ENCODE results near the gene FCHSD1.
"Not testable (repeated sequence)": the region's sequence is repeated elsewhere in the genome, so short reads cannot be mapped to it uniquely, and the experiment has no call there.

Gene FCHSD1

DNA sequence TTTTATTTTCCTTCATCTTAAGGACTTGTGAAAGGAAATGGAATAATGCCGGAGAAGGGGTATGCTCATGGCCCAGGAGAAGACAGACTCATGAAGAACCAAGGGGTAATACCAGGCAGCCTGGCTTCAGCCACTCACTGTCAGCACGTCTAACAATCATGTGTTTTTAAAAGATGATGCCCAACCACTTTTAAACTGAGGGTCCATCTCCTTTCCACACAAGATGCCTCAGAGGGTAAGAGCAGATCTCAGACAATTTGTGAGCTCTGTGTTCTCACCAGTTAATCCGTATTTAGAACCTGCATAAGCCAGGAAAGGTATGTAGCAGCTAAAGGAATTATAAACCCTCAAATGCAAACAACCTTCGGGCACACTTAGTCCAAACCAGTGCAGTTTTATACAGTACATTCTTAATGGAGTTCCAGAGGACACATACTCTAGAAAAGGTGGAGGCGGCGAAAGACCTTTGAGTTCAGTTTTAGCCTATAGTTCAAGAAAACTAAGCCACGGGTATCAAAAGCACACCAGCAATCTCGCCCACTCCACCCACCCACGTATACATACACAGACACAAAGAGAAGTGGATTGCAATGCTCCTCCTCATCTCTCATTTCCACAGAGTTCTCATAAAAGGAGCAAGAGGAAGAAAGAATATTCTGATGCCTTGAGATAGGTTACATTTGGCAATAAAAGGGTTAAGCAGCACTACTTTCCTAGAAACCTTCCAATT is 35.1 kb downstream of the FCHSD1 start:
- DNase-seq = no peak

DNA sequence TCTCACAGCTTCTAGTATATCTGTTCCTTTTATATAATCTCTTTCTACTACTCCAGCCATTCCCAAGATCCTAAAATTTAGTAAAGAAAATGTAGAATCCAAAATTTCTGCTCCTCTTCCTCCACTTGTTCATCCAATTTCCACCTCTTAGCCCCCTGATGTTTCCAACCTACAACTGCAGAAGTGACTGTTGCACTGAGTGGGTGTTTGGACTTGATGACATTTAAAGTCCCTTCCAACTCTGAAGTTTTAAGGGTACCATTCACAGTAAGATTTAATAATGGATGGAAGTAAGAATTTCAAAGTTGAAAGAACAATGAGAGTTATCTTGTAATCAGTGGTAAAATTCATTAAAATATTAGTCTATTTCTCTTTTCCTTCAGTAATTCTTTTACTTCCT is 37.9 kb downstream of the FCHSD1 start:
- DNase-seq = no peak

DNA sequence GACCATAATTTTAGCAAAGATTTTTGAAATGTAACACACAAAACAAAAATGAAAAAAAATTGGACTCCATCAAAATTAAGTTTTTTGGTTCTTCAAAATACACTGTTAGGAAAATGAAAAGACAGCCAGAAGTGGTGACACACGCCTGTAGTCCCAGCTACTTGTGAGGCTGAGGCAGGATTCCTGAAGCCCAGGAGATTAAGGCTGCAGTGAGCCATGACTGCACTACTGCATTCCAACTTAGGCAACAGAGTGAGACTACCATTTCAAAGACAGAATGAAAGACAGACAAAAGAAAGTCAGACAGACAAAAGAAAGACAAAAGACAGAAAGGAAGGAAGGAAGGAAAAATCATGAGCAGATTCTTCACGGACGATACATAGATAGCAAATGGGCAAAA is 39.9 kb downstream of the FCHSD1 start:
- no peak for DNase-seq

DNA sequence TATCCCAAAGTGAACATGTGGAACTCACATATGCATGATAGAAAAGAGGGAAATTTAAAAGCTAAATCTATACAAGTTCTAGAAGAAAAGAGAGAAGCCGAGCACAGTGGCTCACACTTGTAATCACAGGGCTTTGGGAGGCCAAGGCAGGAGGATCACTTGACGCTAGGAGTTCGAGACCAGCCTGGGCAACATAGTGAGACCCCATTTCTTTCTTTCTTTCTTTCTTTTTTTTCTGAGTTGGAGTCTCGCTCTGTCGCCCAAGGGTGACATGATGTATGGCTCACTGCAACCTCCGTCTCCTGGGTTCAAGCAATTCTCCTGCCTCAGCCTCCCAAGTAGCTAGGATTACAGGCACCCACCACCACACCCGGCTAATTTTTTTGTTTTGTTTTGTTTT is 41.3 kb downstream of the FCHSD1 start:
- not testable (repeated sequence) for DNase-seq

DNA sequence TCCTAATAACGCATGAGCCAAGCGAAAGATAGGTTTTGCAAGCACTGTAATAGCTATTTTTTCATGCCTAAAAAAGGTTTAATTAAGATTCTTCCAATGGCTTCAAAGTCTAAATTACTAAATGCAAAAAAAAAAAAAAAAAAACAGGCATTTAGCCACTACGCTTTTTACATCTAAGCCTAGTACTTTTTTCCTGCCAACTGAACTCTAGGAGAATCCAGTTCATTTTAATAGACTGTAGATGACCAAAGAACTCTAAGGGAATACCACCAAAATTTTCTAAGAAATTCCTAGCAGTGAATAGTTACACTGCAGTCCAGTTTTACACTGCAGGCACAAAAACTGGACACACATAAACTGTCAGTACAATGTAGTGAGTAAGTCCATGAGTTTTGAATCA is 42.2 kb downstream of the FCHSD1 start:
- DNase-seq = no peak

DNA sequence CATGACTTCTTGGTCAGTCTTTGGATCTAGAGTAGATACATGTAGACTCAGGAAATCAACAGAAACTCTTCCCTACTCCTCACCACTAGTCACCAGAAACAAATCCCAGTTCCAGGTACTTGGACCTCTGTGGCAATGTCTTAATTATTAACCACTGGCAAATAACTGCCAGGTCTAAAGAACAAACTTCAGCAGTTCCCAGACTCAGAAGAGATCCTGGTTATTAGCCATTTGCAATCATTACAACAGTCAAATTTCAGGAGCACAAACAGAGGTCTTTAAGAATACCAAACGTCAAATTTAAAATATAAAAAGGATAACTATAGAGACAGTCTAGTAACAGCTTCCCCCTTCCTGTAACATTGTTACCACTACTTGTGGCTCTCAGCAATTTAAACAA is 42.7 kb downstream of the FCHSD1 start:
- DNase-seq = no peak

DNA sequence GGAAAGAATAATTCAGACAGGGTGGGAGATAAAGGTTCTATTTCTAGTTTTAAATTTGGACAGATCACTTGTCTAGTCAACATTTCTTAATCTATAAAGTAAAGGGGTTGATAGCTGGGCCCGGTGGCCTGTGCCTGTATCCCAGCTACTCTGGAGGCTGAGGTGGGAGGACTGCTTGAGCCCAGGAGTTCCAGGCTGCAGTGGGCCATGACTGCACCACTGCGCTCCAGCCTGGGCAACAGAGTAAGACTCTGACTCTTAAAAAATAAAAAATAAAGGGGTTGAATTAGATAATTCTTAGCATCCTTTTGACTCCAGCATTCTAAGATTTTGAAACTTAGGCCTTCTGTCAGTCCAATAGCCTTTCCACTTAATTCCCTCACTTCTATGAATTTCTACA is 43.2 kb downstream of the FCHSD1 start:
- no peak for DNase-seq

DNA sequence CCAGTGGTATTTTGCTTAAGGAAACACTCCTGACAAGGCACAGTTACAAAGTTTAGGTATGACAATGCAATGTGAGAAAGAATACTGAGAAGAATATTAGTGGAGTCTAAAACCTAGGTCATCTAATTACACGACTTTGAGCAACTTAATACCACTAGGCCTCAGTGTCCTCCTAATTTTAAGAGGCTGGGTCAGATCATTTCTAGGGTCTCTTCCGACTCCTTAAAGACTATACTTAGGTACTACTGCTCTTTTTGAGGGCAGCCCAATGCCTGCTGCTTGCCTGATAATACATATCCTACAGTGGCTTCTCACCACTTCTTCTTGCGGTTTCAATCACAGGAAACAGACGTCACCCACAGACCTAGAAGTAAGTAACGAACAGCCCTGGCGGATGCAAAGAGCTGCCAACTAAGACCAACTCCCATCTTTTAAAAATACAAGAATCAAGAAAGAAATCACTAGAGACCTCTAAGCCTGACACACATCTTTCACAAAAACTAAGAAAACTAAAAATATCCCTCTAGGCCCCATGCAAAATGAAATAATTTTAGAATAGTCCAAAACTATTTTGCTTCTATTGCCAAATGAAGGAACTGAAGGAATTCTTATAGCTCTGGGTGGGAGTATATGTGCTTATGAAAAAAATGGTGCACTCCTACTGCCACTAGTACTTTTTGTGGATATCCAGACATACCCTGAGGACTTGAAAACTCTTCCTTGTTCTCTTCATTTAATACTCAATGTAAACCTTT is 45.5 kb downstream of the FCHSD1 start:
- peak; percentile 52 to 68 for DNase-seq

DNA sequence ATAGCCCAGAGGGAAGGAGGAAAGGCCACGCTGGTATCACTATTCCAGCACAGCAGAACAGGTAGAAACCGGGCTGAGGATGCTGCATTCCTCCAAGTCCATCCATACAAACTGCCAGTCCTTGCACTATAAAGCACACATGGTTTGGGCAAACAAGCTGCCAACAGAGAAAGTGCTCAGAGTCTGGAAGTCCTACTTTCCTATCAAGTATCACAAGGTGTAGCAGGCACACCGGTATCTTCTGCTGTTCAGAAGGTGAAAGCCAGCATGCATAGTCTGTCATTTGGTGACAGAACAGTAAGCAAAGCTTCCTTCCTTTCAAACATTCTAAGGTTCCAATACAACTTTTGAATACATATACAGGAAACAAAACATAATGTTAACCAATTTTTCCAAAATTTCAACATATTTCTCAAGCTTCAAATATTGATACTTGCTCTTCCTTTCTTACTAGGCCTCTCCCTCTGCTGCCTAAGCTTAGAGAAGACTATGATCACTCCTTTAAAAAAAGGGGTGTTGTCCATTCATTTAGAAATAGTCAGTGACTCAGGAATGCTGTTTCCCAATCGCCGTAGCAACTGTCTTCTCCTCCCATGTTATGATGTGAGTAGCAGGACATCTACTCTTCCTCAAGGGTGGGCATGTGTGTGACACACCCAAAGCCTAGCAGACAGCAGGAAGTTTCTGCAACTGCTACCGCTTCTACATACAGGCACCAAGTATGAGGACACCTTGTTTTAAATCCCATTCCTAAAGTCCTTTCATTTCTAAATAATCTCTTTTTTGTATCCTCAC is 47.1 kb downstream of the FCHSD1 start:
- DNase-seq = no peak

DNA sequence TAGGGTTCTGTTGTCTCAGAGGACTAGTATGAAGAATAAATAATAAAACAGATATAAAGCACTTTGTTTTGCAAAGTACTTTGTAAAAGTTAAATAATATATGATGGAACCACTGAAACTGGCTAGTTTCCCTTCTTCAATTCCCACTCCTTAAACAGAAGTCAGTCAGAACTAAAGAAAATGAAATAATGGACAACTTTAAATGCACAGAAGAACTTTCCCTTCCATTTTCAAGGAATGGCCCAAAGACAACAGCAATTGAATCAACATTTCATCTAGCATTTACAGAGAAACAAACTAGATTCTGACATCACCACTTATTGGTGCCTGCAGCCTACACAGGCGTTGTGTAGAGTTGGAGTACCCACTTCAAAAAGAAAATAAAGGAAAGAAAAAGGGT is 48.6 kb downstream of the FCHSD1 start:
- no peak for DNase-seq

DNA sequence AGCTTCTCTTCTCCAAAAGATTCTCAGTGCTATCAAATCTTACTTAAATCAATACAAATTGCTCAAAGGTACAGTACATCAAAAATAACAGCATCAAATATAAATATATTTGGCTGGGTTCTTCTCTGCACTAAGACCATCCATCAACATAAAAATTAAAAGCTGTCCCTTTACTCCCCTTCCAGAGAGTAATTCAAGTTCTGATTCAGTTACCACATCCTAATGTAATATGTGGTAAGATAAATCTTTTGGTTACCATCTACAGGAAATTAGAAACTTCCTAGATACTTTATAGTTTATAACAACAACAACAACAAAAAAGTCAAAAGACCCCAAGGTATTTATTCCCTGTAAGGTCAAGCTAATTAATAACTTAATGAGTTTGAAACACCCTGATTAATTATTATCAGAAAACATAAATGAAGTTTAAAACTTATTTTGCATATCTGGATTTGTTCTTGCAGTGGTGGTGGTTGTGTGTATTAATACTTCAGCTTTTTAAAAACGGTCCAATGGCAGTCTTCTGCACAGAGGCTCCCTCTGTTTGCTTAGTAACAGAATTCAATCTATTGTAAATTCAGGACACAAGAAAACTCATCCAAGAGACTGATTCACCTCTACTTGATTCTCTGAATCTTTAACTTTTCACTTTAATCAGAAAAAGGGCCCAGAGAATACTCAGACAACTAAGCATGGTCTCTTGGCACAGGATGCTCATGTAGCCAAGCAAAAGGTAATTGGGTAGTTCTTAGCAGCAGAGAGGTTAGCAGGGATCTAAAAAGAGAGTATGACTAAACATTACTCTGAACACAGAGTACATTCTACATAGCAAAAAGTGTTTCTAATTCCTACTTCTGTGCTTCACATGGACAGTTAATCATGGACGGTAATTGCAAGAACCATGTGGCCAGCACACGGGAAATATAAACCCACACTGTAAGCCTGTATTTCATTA is 52.5 kb downstream of the FCHSD1 start:
- no peak for DNase-seq

DNA sequence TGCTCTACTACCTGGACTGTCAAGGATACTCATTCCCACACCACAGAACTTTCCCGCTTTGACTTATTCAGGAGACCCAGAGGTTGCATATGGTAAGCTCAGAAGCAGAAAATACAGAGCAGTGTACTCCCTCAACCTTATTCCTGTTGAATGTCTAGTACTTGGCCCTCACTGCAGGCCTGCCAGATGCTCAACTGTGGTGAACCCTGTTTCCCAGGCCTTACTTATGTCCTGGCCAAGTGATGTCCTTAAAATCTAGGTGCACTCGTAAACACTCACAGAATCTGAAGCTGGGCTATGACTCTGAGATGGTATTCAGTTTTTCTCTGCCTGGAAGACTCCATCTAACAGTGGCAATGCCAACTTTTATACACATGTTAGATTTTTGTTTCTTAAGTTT is 53.4 kb downstream of the FCHSD1 start:
- DNase-seq = no peak

DNA sequence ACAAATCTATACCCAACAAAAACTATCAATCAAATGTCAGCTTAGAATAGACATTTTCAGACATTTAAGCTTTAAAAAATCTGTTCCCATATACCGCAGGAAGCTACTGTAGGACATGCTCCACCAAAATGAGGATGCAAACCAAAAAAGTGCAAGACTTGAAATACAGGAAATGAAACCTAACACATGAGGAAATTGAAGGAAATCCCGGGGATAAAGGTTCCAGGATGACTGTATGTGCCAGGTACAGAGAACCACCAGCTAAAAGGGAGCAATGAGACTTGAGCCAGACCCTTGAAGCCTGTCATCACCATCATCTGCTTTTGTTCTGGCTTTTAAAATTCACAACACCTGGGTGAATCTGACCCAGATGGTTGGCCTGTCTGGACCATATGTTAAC is 53.8 kb downstream of the FCHSD1 start:
- no peak for DNase-seq

DNA sequence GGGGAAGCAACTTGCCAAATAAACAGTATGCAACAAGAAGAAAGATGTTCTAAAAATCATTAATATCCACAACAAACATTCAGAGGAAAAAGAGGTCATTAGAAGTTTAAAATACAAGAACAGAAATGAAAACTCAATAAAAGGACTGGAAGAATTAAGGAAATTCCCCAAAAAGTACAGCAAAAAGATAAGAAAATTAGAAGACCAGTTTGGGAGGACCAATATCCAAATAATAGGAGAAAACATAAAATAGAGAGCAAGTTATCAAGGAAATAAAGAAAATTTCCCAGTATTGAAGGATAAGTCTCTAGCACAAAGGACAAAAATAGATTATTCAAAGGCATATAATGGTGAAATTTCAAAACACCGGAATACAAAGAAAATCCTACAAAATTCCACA is 54.4 kb downstream of the FCHSD1 start:
- DNase-seq = no peak

DNA sequence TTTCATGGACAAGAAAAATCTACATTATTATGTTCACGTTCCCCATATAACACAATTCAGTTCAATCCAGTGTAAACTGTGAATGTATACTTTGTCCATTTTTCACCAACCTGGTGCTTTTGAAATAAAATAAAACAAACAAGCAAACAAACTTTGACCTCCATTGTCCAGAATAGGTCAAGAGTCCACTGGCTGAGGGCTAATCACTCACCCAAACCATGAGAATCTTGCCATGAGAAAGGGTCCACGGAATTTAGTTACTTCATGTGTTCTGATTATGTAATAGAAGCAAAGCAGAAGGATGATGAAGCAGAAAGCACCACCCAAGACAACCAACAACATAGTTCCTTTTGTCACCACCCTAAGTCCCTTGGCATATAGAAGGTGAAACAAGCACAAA is 61.1 kb downstream of the FCHSD1 start:
- no peak for DNase-seq
